Colonic mucosa (tissue), 4 donors: ENCODE measurements around the gene RPTOR. TPM values are rescaled to one million over a fixed set of nuclear protein-coding genes. Genes with fewer than 3 reads are reported as not detected.

Experiments
- DNase-seq: peaks from one replicate; pipeline ENCODE4 v3.0.0-alpha.2; 2020
- H3K27ac ChIP-seq: fragments of 200-600 bp; one replicate; pipeline ENCODE4 v1.8.0; 2021
- H3K27me3 ChIP-seq: fragments of 200-600 bp; one replicate; pipeline ENCODE4 v1.8.0; 2021
- H3K36me3 ChIP-seq: fragments of 200-600 bp; one replicate; pipeline ENCODE4 v1.8.0; 2021
- H3K4me1 ChIP-seq: fragments of 200-600 bp; one replicate; pipeline ENCODE4 v1.8.0; 2021; ENCODE audit warnings: mild to moderate bottlenecking
- H3K4me3 ChIP-seq: fragments of 200-600 bp; one replicate; pipeline ENCODE4 v1.8.0; 2021
- H3K9ac ChIP-seq, 2 donors: one replicate each; pipeline ENCODE4 v1.7.0; 2013; ENCODE audit warnings: control low read depth in 2 of 2, low read depth in 2 of 2, low read length in 2 of 2
- H3K9me3 ChIP-seq: fragments of 200-600 bp; one replicate; pipeline ENCODE4 v1.8.0; 2021
- intact Hi-C: fragments of 100-400 bp; cut with DNase I; formaldehyde crosslinking; loops from one replicate; pipeline ENCODE4 v1.14.1; 2022
- total RNA-seq, 2 donors: library from RNA; stranded (reverse); fragmentation: NEBNext Ultra II Directional in 1 of 2; extraction: Animal tissue kit (Norgen Biotek cat#: 25700) in 1 of 2; gene quantifications; one replicate each; pipeline ENCODE4 v1.2.1, GENCODE V29; 2021
- TF ChIP-seq, protein P1 (sequence below): fragments of 200-600 bp; IDR thresholded peaks from one replicate; pipeline ENCODE4 v1.8.0; 2022; ENCODE audit warnings: antibody characterized with exemption, mild to moderate bottlenecking
- donor health status: healthy.
- donor health status: DM: no; HTN: no; CAD: no.
- donor health status: DM: no; HTN: no; CAD: no.

Gene RPTOR
- total RNA-seq, 2 donors from 2014 or later, result 21.2 to 39.6 TPM

DNA sequence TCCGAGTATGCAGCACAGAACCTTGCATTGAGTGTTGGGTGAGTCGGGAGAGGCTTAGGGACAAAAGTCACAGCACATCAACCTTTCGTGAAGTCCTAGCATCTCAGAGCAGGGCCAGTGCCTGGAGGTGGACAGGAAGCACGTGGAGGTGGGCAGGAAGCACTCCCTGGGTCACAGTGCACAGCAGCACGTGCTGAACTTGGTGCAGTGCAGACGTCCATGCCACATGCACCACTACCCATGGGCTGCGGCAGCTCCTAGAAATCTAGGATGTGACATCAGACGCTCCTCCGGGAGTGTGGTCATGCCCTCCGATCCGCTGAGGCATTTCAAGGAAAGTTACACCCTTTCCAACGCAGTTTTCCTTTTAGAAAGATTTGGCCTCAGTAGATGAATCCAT is 363.6 kb downstream of the RPTOR start:
- Histone ChIP-seq H3K9ac (no peak overlapping the region), H3K4me3 (no peak overlapping the region), H3K36me3 (no peaks in the 10 kb centered on the region), H3K27ac (no peak overlapping the region), H3K4me1 (no peaks in the 10 kb centered on the region), H3K27me3 (no peaks in the 10 kb centered on the region), H3K9me3 (no peaks in the 10 kb centered on the region)
- DNase-seq, result no peak
- intact Hi-C loops, result no loop called here
- TF ChIP-seq, protein P1, sequence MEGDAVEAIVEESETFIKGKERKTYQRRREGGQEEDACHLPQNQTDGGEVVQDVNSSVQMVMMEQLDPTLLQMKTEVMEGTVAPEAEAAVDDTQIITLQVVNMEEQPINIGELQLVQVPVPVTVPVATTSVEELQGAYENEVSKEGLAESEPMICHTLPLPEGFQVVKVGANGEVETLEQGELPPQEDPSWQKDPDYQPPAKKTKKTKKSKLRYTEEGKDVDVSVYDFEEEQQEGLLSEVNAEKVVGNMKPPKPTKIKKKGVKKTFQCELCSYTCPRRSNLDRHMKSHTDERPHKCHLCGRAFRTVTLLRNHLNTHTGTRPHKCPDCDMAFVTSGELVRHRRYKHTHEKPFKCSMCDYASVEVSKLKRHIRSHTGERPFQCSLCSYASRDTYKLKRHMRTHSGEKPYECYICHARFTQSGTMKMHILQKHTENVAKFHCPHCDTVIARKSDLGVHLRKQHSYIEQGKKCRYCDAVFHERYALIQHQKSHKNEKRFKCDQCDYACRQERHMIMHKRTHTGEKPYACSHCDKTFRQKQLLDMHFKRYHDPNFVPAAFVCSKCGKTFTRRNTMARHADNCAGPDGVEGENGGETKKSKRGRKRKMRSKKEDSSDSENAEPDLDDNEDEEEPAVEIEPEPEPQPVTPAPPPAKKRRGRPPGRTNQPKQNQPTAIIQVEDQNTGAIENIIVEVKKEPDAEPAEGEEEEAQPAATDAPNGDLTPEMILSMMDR, result no peak

DNA sequence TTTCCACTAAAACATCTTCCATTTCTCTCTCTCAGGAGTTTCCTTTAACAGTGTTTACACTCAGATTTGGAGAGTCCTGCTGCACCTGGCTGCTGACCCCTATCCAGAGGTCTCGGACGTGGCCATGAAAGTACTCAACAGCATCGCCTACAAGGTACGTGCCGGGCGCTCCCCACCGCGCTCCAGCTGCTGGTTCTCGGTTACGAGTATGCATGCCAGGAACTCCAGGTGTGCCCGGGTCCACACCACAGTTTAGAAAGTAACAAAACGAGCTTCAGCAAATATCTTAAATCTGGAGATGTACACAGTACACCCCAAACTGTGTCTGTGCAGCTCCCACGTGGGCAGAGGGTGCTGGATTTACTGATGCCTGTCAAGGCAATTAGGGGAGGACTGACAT is 364.1 kb downstream of the RPTOR start:
- H3K27ac ChIP-seq, result no peak overlapping the region
- no peaks in the 10 kb centered on the region for H3K36me3 ChIP-seq

DNA sequence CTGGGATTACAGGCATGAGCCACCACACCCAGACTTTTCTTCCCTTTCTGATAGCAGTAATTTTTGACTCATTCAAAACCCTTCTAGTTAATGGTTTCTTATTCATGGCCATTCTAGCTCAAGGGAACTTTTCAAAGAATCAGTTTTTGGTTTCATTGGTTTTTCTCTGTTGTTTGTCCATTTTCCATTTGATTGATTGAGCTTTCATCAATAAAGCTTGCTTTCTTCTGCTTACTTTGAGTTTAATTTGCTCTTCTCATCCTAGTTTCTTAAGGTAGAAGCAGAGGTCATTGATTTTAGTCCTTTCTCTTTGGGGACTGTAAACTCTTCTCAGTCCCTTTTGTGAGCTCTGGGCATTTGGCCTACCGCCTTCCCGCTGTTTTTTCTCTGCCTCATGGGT is 365.0 kb downstream of the RPTOR start:
- no peak for DNase-seq
- Histone ChIP-seq H3K4me1 (no peaks in the 10 kb centered on the region), H3K36me3 (no peaks in the 10 kb centered on the region), H3K27ac (no peak overlapping the region), H3K9me3 (no peaks in the 10 kb centered on the region), H3K27me3 (no peaks in the 10 kb centered on the region), H3K4me3 (no peak overlapping the region), H3K9ac (no peak overlapping the region)
- intact Hi-C loops, result no loop called here
- TF ChIP-seq, protein P1, result no peak

More for the DNA sequence above, 364.1 kb downstream of the RPTOR start:
- Histone ChIP-seq H3K9me3 (no peaks in the 10 kb centered on the region), H3K9ac (no peak overlapping the region), H3K4me1 (no peaks in the 10 kb centered on the region), H3K27me3 (no peaks in the 10 kb centered on the region), H3K4me3 (no peak overlapping the region)
- intact Hi-C loops, result no loop called here
- DNase-seq, result no peak
- TF ChIP-seq, protein P1, result no peak

DNA sequence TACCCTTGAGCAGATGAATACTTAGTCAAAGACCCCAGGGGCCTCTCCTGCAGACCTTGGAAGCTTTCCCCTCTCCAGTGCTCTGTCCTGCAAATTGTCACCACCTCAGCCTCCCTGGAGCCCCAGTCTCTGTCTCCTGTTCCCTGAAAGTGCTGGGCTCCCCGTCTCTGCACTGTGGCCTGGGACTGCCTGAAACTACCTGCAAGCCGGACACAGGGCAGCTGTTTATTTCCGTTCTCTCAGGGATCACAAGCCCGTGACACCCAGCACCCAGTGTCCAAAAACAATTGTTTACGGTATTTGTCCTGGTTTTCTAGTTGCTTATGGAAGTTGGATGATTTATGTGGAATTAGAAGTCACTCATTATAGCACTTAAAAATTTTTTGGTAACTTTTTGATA is 365.4 kb downstream of the RPTOR start:
- Histone ChIP-seq H3K36me3 (no peaks in the 10 kb centered on the region), H3K9me3 (no peaks in the 10 kb centered on the region), H3K4me3 (no peak overlapping the region), H3K27ac (no peak overlapping the region), H3K9ac (no peak overlapping the region), H3K27me3 (no peaks in the 10 kb centered on the region), H3K4me1 (no peaks in the 10 kb centered on the region)
- intact Hi-C loops, result no loop called here
- DNase-seq, result no peak
- TF ChIP-seq, protein P1, result no peak

DNA sequence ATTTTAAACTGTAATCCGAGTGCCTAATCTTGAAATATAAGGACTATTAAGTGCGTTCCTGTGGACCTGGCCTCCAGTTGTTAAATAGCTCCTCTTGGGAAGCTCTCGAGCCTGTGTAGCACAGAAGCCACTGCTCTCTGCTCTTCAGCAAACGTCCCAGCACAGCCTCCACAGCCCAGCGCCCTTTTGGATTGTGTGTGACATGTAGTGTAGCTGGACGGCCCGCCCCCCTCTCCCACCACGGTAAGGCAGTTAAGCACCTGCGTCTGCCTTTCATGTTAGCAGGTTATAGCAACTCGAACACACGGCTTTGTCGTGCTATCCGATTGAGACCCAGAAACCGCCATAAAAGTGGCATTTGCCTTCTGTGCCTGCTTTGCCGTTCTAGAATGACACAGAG is 367.8 kb downstream of the RPTOR start:
- Histone ChIP-seq H3K27me3 (no peaks in the 10 kb centered on the region), H3K4me1 (no peaks in the 10 kb centered on the region), H3K9ac (no peak overlapping the region), H3K36me3 (no peaks in the 10 kb centered on the region), H3K9me3 (no peaks in the 10 kb centered on the region), H3K27ac (no peak overlapping the region), H3K4me3 (no peak overlapping the region)
- intact Hi-C loops, result no loop called here
- no peak for DNase-seq
- TF ChIP-seq, protein P1, result no peak
